ES-I3 (cell line): ENCODE data around the gene USP12.
"Not testable (repeated sequence)": the region's sequence is repeated elsewhere in the genome, so short reads cannot be mapped to it uniquely, and the experiment has no call there.

Source experiments
- H3K36me3 ChIP-seq: 2 replicates; pipeline ENCODE4 v1.6.1; 2013; ENCODE audit warnings: mild to moderate bottlenecking, low read length, control low read depth, moderate library complexity; ENCODE audit not compliant: insufficient read depth
- H3K4me1 ChIP-seq: 2 replicates; pipeline ENCODE4 v1.6.1; 2013; ENCODE audit warnings: mild to moderate bottlenecking, control low read depth, low read length; ENCODE audit not compliant: insufficient read depth
- H3K9ac ChIP-seq: 2 replicates; pipeline ENCODE4 v1.6.1; 2013; ENCODE audit warnings: low read depth, mild to moderate bottlenecking, low read length, moderate library complexity
- H3K9me3 ChIP-seq: 2 replicates; pipeline ENCODE4 v1.6.1; 2013; ENCODE audit warnings: mild to moderate bottlenecking, low read length, moderate library complexity; ENCODE audit not compliant: control insufficient read depth, insufficient read depth

Gene USP12

DNA sequence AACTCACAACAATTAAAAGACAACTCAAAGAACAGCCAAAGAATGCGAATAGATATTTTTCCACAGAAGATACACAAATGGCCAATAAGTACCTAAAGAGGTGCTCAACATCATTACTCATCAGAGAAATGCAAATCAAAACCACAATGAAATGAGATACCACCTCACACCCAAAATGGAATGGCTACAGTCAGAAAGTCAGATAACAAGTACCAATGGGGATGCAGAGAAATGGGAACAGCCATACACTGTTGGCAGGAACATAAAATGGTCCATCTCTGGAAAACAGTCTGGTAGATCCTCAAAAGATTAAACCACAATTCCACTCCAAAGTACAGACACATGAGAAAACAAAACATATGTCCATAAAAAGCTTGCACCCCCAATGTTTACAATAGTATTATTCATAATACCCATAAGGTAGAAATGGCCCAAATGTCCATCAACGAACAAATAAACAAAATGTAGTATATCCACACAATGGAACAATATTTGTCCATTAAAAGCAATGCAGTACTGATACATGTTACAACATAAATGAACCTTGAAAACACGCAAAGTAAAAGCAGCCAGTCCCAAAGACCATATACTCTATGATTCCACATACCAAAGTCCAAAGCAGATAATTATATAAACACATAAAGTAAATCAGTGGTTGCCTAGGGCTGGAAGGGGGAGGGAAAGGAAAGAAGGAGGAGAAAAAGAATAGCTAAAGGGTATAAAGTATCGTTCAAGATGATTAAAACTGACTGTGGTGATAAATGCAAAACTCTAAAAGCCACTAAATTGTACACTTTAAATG lies 19.6 kb downstream of the USP12 start:
- Histone ChIP-seq H3K4me1 (0 out of 2 replicates have a peak, but pooled peaks cover 4% of the 10 kb centered on the region), H3K36me3 (no peaks in the 10 kb centered on the region; the same call in 1 of the 2 replicates), H3K9ac (no peak overlapping the region), H3K9me3 (peaks cover under 1% of the 10 kb centered on the region; the same call in 1 of the 2 replicates)

- H3K4me1 ChIP-seq = 0 out of 2 replicates have a peak, but pooled peaks cover 4% of the 10 kb centered on the region
- H3K36me3 ChIP-seq = no peaks in the 10 kb centered on the region; the same call in 1 of the 2 replicates
- H3K9ac ChIP-seq = no peak overlapping the region
- H3K9me3 ChIP-seq = no peaks in the 10 kb centered on the region
Measured at GRCh38 chr13:27149702-27150101, 21.9 kb downstream of the USP12 start.

DNA sequence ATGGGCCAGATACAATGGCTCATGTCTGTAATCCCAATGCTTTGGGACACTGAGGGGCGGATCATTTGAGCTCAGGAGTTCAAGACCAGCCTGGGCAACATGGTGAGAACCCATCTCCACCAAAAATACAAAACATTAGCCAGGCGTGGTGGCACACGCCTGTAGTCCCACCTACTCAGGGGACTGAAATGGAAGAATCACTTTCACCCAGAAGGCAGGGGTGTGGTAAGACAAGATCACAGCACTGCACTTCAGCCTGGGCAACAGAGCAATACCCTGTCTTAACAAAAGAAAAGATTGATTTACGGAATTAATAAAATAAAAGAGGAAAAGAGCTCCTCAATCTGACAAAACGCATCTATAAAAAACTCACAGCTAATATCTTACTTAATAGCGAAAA lies 22.7 kb downstream of the USP12 start:
- H3K9ac ChIP-seq = no peak overlapping the region
- no peaks in the 10 kb centered on the region for H3K9me3 ChIP-seq
- no peaks in the 10 kb centered on the region; the same call in 1 of the 2 replicates for H3K36me3 ChIP-seq
- 0 out of 2 replicates have a peak, but pooled peaks cover 4% of the 10 kb centered on the region for H3K4me1 ChIP-seq

GRCh38 chr13:27147530-27148170 lies 24.0 kb downstream of the USP12 start:
- H3K4me1 ChIP-seq = 0 out of 2 replicates have a peak, but pooled peaks cover 4% of the 10 kb centered on the region
- no peak overlapping the region for H3K9ac ChIP-seq
- H3K9me3 ChIP-seq = peaks cover 4% of the 10 kb centered on the region; the same call in 1 of the 2 replicates
- H3K36me3 ChIP-seq = no peaks in the 10 kb centered on the region; the same call in 1 of the 2 replicates

DNA sequence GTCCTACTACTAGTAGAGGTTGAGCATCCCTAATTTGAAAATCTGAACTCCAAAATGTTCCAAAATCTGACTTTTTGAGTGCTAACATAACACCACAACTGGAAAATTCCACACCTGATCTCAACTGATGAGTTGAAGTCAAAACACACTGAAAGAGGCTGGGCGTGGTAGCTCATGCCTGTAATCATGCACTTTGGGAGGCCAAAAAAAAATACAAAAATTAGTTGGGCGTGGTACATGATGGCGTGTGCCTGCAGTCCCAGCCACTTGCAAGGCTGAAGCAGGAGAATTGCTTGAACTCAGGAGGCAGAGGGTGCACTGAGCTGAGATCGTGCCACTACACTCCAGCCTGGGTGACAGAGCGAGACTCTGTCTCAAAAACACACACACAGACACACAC lies 29.9 kb downstream of the USP12 start:
- peaks cover 16% of the 10 kb centered on the region; the same call in 1 of the 2 replicates for H3K4me1 ChIP-seq

GRCh38 chr13:27141159-27141558 lies 30.5 kb downstream of the USP12 start:
- not testable (repeated sequence) for H3K9ac ChIP-seq, H3K36me3 ChIP-seq, H3K9me3 ChIP-seq
- H3K4me1 ChIP-seq = peaks cover 16% of the 10 kb centered on the region; the same call in 1 of the 2 replicates

More for the DNA sequence above, 29.9 kb downstream of the USP12 start:
- Histone ChIP-seq H3K9me3 (peaks cover 10% of the 10 kb centered on the region), H3K9ac (no peak overlapping the region), H3K36me3 (no peaks in the 10 kb centered on the region)

- H3K4me1 ChIP-seq = peaks cover 16% of the 10 kb centered on the region; the same call in 1 of the 2 replicates
- no peaks in the 10 kb centered on the region for H3K36me3 ChIP-seq
- no peak overlapping the region for H3K9ac ChIP-seq
- peaks cover 10% of the 10 kb centered on the region for H3K9me3 ChIP-seq
Measured at GRCh38 chr13:27140060-27140459, 31.6 kb downstream of the USP12 start.

DNA sequence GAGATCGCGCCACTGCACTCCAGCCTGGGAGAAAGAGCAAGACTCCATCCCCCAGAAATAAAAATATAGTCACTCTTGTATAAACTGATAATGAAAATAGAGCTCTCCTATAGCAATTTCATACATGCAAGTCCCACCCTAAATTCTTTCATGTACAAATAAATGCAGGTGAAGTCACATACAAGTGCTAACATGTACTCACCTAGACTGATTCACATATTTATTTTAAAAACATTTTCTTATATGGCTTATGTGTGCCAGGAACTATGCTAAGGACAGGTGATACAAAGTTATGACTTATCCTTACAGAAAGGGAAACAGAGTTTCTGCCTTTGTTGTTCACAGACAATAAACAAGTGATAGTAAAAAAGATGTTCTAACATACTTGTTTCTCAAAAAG lies 32.0 kb downstream of the USP12 start:
- Histone ChIP-seq H3K36me3 (no peaks in the 10 kb centered on the region), H3K9ac (no peak overlapping the region), H3K4me1 (peaks cover 16% of the 10 kb centered on the region; the same call in 1 of the 2 replicates), H3K9me3 (peaks cover 10% of the 10 kb centered on the region)

- peaks cover 7% of the 10 kb centered on the region for H3K9me3 ChIP-seq
- no peak overlapping the region for H3K9ac ChIP-seq
- peaks cover 16% of the 10 kb centered on the region; the same call in 1 of the 2 replicates for H3K4me1 ChIP-seq
- H3K36me3 ChIP-seq = no peaks in the 10 kb centered on the region
Measured at GRCh38 chr13:27138457-27139093, 33.0 kb downstream of the USP12 start.

DNA sequence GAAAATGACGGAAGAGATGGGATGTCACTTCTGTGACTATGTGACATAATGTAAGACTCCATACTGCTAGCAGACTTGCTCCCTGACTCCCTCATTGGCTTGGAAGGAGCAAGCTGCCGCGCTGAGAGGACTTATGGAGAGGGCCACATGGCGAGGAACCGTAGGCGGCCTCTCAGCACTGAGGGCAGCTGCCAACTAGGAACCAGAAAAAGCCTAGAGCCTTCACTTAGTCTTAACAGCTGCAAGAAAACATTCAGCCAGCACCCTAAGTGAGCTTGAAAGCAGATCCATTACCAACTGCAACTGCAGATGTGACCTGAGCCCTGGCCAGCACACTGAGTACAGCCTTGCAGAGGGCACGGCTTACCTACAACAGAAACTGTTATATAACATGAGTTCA lies 33.9 kb downstream of the USP12 start:
- Histone ChIP-seq H3K9ac (no peak overlapping the region), H3K4me1 (peaks cover 16% of the 10 kb centered on the region; the same call in 1 of the 2 replicates), H3K36me3 (no peaks in the 10 kb centered on the region), H3K9me3 (peaks cover 5% of the 10 kb centered on the region; the same call in 1 of the 2 replicates)

DNA sequence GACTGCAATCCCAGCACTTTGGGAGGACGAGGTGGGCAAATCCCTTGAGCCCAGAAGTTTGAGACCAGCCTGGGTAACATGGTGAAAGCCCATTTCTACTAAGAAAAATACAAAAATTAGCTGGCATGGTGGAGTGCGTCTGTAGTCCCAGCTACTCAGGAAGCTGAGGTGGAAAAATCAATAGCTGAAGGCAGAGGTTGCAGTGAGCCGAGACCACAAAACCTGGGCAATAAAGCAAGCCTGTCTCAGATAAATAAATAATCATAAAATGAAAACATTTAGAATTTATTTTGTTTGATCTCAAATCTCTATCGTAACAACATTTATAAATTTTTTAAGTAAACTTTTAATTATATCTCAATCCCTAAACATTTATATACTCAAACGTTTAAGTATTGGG lies 36.6 kb downstream of the USP12 start:
- Histone ChIP-seq H3K36me3 (no peaks in the 10 kb centered on the region), H3K4me1 (peaks cover 16% of the 10 kb centered on the region), H3K9ac (no peak overlapping the region), H3K9me3 (peaks cover 7% of the 10 kb centered on the region)

DNA sequence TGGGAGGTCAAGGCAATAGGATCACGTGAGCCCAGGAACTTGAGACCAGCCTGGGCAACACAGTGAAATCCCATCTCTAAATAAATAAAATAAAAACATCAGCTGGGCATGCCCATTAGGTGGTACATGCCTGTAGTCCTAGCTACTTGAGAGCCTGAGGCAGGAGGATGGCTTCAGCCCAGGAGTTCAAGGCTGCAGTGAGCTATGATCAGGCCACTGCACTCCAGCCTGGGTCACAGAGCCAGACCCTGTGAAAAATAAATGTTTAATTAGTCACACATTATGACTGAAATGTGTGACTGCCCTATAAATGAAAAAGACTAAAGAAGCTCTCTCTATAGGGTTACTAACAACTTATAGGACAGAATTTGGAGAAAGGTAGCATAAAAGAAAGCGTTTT lies 37.7 kb downstream of the USP12 start:
- Histone ChIP-seq H3K36me3 (no peaks in the 10 kb centered on the region), H3K9me3 (peaks cover 14% of the 10 kb centered on the region), H3K9ac (no peak overlapping the region), H3K4me1 (peaks cover 15% of the 10 kb centered on the region)

DNA sequence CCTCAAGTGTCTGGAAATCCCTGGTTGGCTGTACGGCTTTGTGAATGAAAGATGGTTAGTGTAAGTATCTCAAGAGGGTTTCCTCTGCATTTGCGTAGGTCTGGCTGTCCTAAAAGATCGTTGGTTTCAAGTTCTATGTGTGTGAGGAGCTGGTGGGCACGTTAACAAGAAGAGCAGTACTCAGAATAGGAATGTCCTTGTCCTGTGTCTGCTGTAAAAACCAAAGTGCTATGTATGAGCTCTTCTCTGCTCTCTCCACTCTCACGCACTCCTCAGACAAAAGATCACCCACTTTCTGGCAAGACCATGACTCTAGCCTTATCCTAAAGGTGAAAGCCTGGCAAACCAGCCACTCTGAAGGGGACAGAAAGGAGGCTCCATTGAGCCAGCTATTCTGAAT lies 39.1 kb downstream of the USP12 start:
- Histone ChIP-seq H3K9ac (no peak overlapping the region), H3K4me1 (peaks cover 2% of the 10 kb centered on the region; the same call in 1 of the 2 replicates), H3K9me3 (peaks cover 14% of the 10 kb centered on the region), H3K36me3 (no peaks in the 10 kb centered on the region)

GRCh38 chr13:27131906-27132305 lies 39.7 kb downstream of the USP12 start:
- H3K9ac ChIP-seq = no peak overlapping the region
- H3K36me3 ChIP-seq = no peaks in the 10 kb centered on the region
- peaks cover 14% of the 10 kb centered on the region for H3K9me3 ChIP-seq
- no peaks in the 10 kb centered on the region; the same call in 1 of the 2 replicates for H3K4me1 ChIP-seq
